Parathyroid adenoma (tissue), 2 donors: ENCODE results near the gene PYDC1.
A peak's percentile ranks its signal among the peaks of the same experiment; 100 is the strongest.

ENCODE experiments used
- H2AFZ ChIP-seq: fragments of 300-600 bp; sonication (generic); one replicate; pipeline ENCODE4 v1.7.0; 2017; ENCODE audit warnings: antibody characterized with exemption, mild to moderate bottlenecking
- H3K27ac ChIP-seq: fragments of 300-600 bp; sonication (generic); one replicate; pipeline ENCODE4 v1.7.0; 2017
- H3K27me3 ChIP-seq: fragments of 300-600 bp; sonication (generic); one replicate; pipeline ENCODE4 v1.7.0; 2017; ENCODE audit warnings: low read length; ENCODE audit not compliant: control insufficient read depth, insufficient read depth
- H3K36me3 ChIP-seq: fragments of 300-600 bp; sonication (generic); one replicate; pipeline ENCODE4 v1.7.0; 2017; ENCODE audit warnings: low read length; ENCODE audit not compliant: control insufficient read depth, insufficient read depth
- H3K4me1 ChIP-seq: fragments of 300-600 bp; sonication (generic); one replicate; pipeline ENCODE4 v1.7.0; 2017; ENCODE audit warnings: control low read depth
- H3K4me2 ChIP-seq: fragments of 300-600 bp; sonication (generic); one replicate; pipeline ENCODE4 v1.7.0; 2017; ENCODE audit warnings: low read length
- H3K4me3 ChIP-seq: fragments of 300-600 bp; sonication (generic); one replicate; pipeline ENCODE4 v1.7.0; 2017; ENCODE audit warnings: low read depth, low read length
- H3K79me2 ChIP-seq: fragments of 300-600 bp; sonication (generic); one replicate; pipeline ENCODE4 v1.7.0; 2017; ENCODE audit warnings: control low read depth
- H3K9ac ChIP-seq: fragments of 300-600 bp; sonication (generic); one replicate; pipeline ENCODE4 v1.7.0; 2017; ENCODE audit warnings: mild to moderate bottlenecking
- H3K9me3 ChIP-seq: fragments of 300-600 bp; sonication (generic); one replicate; pipeline ENCODE4 v1.7.0; 2017; ENCODE audit warnings: low read length; ENCODE audit not compliant: control insufficient read depth
- TF ChIP-seq, protein P1 (sequence below): fragments of 300-600 bp; sonication (generic); IDR thresholded peaks from one replicate; pipeline ENCODE4 v1.7.0; 2017; ENCODE audit warnings: antibody characterized with exemption, mild to moderate bottlenecking
- donor health status: primary hyperparathyroidism.

Gene PYDC1

DNA sequence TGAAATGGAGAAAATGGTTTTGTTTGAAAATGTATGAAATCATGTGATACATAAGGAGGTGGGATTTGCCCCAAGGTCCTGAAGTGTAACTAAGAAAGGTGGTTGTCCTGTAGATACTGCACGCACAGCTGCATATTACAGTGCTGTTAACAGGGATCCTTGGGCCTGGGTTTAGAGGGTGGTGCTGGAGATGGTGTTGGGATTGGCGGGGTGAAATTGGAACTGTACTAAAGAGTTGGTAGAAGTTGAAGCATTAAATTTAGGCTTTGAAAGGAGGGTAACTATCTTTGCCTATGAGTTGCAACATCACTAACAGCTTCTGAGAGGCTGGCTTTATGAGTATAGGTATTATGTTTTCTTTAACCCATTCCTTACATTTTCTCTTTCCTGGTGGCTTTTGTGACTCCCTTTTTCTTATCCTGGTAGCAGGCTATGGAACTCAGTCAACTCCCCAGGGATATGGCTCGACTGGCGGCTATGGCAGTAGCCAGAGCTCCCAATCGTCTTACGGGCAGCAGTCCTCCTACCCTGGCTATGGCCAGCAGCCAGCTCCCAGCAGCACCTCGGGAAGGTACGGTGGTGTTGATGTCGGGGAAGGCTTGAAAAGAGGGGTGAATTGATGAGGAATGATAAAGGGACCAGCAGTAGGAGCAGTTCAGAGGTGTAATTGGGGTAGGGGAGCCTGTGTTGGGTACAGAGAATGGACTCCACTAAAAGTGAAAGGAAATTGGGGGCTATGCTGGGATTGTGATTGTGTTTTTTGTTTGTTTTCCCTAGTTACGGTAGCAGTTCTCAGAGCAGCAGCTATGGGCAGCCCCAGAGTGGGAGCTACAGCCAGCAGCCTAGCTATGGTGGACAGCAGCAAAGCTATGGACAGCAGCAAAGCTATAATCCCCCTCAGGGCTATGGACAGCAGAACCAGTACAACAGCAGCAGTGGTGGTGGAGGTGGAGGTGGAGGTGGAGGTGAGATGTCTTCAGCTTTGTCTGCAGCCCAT lies 33.2 kb downstream of the PYDC1 start:
- no peak overlapping the region for H3K9ac ChIP-seq
- H3K4me1 ChIP-seq = peaks cover 9% of the 10 kb centered on the region
- no peaks in the 10 kb centered on the region for H3K27me3 ChIP-seq
- no peak overlapping the region for H3K4me2 ChIP-seq
- no peaks in the 10 kb centered on the region for H3K36me3 ChIP-seq
- no peak overlapping the region for H2AFZ ChIP-seq
- no peak overlapping the region for H3K27ac ChIP-seq
- H3K9me3 ChIP-seq = no peaks in the 10 kb centered on the region
- TF ChIP-seq, protein P1, sequence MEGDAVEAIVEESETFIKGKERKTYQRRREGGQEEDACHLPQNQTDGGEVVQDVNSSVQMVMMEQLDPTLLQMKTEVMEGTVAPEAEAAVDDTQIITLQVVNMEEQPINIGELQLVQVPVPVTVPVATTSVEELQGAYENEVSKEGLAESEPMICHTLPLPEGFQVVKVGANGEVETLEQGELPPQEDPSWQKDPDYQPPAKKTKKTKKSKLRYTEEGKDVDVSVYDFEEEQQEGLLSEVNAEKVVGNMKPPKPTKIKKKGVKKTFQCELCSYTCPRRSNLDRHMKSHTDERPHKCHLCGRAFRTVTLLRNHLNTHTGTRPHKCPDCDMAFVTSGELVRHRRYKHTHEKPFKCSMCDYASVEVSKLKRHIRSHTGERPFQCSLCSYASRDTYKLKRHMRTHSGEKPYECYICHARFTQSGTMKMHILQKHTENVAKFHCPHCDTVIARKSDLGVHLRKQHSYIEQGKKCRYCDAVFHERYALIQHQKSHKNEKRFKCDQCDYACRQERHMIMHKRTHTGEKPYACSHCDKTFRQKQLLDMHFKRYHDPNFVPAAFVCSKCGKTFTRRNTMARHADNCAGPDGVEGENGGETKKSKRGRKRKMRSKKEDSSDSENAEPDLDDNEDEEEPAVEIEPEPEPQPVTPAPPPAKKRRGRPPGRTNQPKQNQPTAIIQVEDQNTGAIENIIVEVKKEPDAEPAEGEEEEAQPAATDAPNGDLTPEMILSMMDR = no peak
- peaks cover 32% of the 10 kb centered on the region for H3K79me2 ChIP-seq
- no peak overlapping the region for H3K4me3 ChIP-seq

DNA sequence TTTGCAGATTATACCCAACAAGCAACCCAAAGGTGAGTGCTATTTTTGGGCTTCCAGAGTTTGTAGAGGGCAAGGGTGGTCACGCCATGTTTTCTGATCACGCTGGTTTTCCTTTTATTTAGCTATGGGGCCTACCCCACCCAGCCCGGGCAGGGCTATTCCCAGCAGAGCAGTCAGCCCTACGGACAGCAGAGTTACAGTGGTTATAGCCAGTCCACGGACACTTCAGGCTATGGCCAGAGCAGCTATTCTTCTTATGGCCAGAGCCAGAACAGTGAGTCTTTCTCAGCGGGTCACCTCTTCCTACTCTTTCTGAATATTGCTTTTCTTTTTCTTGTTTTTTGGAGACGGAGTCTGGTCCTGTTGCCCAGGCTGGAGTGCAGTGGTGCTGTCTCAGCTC lies 34.5 kb downstream of the PYDC1 start:
- no peaks in the 10 kb centered on the region for H3K27me3 ChIP-seq
- H3K9me3 ChIP-seq = no peaks in the 10 kb centered on the region
- no peaks in the 10 kb centered on the region for H3K36me3 ChIP-seq
- no peak overlapping the region for H3K4me3 ChIP-seq
- H3K4me2 ChIP-seq = peak overlapping the region; percentile 22
- no peak overlapping the region for H3K27ac ChIP-seq
- H3K9ac ChIP-seq = no peak overlapping the region
- TF ChIP-seq, protein P1 = no peak
- peaks cover 9% of the 10 kb centered on the region for H3K4me1 ChIP-seq
- peaks cover 32% of the 10 kb centered on the region for H3K79me2 ChIP-seq
- no peak overlapping the region for H2AFZ ChIP-seq

DNA sequence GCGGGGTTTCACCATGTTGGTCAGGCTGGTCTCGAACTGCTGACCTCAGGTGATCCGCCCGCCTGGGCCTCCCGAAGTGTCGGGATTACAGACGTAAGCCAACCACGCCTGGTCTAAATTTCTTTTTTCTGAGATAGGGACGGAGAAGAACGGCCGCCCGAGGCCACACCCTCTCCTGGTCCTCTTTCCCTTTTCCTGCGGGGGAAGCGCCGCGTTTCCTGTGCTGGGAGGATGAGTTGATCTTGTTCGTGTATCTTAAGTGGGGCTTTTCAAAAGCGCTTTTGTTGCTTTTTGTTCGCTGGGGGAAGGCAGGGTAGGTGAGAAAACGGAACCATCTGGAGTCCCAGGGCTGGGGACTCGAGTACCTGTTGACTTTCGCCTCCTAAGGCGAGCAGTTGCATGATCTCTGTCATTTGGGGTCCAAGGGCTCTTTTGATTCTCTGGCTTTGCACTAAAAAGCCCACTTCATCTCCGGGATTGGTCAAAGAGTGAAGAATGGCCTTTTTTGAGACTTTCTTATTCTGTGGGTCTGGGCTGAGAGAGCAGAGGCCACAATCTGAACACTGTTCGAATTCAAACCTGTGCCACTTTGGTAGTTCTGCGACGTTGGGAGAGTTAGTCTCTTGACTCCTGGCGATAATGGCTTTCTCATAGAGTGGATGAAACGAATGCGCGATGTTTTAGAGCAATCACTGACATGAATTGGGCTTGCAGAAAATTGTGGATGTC lies 35.7 kb downstream of the PYDC1 start:
- H3K36me3 ChIP-seq = no peaks in the 10 kb centered on the region
- TF ChIP-seq, protein P1 = no peak
- H2AFZ ChIP-seq = no peak overlapping the region
- H3K4me3 ChIP-seq = peak overlapping the region; percentile 75
- peak overlapping the region; percentile 96 for H3K4me2 ChIP-seq
- H3K27ac ChIP-seq = peak overlapping the region; percentile 97
- no peaks in the 10 kb centered on the region for H3K9me3 ChIP-seq
- no peak overlapping the region for H3K9ac ChIP-seq
- no peaks in the 10 kb centered on the region for H3K27me3 ChIP-seq
- H3K4me1 ChIP-seq = peaks cover 9% of the 10 kb centered on the region
- H3K79me2 ChIP-seq = peaks cover 32% of the 10 kb centered on the region

DNA sequence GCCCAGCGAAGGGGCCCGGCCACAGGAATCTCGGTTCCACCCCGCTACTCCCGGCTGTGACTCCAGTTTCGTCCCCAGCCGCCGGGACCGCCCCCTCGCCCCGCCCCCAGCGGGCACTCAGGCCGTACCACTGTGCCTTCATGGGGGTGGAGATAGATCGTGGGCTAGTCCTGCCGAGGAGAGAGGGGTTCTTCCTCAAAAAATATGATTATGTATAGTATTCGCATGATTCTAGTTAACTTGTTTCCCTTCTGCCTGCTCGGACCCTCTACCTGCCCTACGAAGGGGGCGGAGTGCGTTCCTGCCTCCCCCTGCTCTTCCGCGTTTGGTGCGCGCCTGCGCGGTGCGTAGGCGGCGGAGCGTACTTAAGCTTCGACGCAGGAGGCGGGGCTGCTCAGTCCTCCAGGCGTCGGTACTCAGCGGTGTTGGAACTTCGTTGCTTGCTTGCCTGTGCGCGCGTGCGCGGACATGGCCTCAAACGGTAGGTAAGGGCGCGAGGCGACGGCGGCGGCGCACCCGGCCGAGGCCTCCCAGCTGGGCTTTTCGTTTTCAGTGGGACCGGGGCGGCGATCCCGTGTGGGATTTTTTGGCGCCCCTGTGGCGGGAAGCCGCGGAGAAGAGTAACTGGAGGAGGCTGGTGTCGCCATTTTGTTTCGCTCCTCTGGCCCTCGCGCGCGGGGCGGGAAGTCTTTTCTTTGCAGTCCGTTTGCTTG lies 37.0 kb downstream of the PYDC1 start, which contains the start of gene FUS:
Gene FUS, plus strand, starts transcription at position 393 of the 713 bp plus-strand sequence. Its CDS starts 76 bp downstream, at position 469.
- Histone ChIP-seq H3K4me2 (peak within 1 kb of the TSS; percentile 96), H3K36me3 (no peaks in the 10 kb centered on the region), H3K9me3 (no peaks in the 10 kb centered on the region), H2AFZ (peak within 1 kb of the TSS; percentile 98), H3K4me1 (peaks cover 9% of the 10 kb centered on the region), H3K27ac (peak within 1 kb of the TSS; percentile 97), H3K79me2 (peaks cover 32% of the 10 kb centered on the region), H3K27me3 (no peaks in the 10 kb centered on the region), H3K4me3 (peak within 1 kb of the TSS; percentile 75), H3K9ac (peak within 1 kb of the TSS; percentile 98)
- TF ChIP-seq, protein P1 = no peak
